Upper lobe of left lung (tissue), 6 donors: Measurements from ENCODE around the gene MAP4K2. TPM values are rescaled to one million over a fixed set of nuclear protein-coding genes. Genes with fewer than 3 reads are reported as not detected.

ENCODE experiments used
- ATAC-seq, 2 donors: fragments of 200-7000 bp; cut with Tn5 transposase; one replicate each; pipeline ENCODE4 v1.9.1; 2022; ENCODE audit warnings: mild to moderate bottlenecking in 2 of 2, moderate library complexity in 2 of 2; ENCODE audit not compliant: low FRiP score in 2 of 2
- DNase-seq, 2 donors: peaks; one replicate each; pipeline ENCODE4 v3.0.0-alpha.2; 2019 to 2020
- H3K27ac ChIP-seq, 4 donors: fragments of 200-600 bp; sonication (generic); one replicate each; pipeline ENCODE4 v1.5.1; 2016 to 2019
- H3K27me3 ChIP-seq, 4 donors: fragments of 200-600 bp; sonication (generic); one replicate each; pipeline ENCODE4 v1.5.1; 2017 to 2019
- H3K36me3 ChIP-seq, 4 donors: fragments of 200-600 bp; sonication (generic); one replicate each; pipeline ENCODE4 v1.5.1; 2016 to 2019
- H3K4me1 ChIP-seq, 4 donors: fragments of 200-600 bp; sonication (generic); one replicate each; pipeline ENCODE4 v1.5.1; 2018 to 2019
- H3K4me3 ChIP-seq, 4 donors: fragments of 200-600 bp; sonication (generic); one replicate each; pipeline ENCODE4 v1.5.1; 2017 to 2019; ENCODE audit warnings: mild to moderate bottlenecking in 2 of 4, moderate library complexity in 1 of 4
- H3K9me3 ChIP-seq, 4 donors: fragments of 200-600 bp; sonication (generic); one replicate each; pipeline ENCODE4 v1.5.1; 2018 to 2019
- EP300 ChIP-seq, 4 donors: sonication (generic); formaldehyde crosslinking; IDR thresholded peaks; one replicate each; pipeline ENCODE4 v1.5.1; 2017; ENCODE audit warnings: antibody characterized with exemption in 4 of 4, control low read depth in 2 of 4
- POLR2A ChIP-seq, 4 donors: fragments of 450-650 bp; IDR thresholded peaks; one replicate each; pipeline ENCODE4 v1.5.1; 2016 to 2017; ENCODE audit warnings: antibody characterized with exemption in 4 of 4, mild to moderate bottlenecking in 2 of 4
- POLR2AphosphoS5 ChIP-seq, 2 donors: sonication (generic); formaldehyde crosslinking; IDR thresholded peaks; one replicate each; pipeline ENCODE4 v1.5.1; 2017; ENCODE audit warnings: antibody characterized with exemption in 2 of 2
- WGBS, 2 donors: methylation state at CpG; one replicate each; pipeline ENCODE4 v1.1.5; 2017 to 2018; 5-methylcytosine and 5-hydroxymethylcytosine counted together
- total RNA-seq, 6 donors: library from RNA; depleted of rRNA in 4 of 6; stranded (reverse); fragments of >200 nt in 4 of 6; gene quantifications; one replicate each; pipeline versions ENCODE4 v1.1.0 to v1.2.1, GENCODE V29; 2016 to 2021
- TF ChIP-seq, protein P1 (sequence below), 6 experiments: fragments of 450-650 bp in 4 of 6; fragments of 200-600 bp in 2 of 6; sonication (generic) in 2 of 6; IDR thresholded peaks; one replicate each; pipeline ENCODE4 v1.5.1; 2016 to 2019; ENCODE audit warnings: antibody characterized with exemption in 6 of 6
- donor health status: DM: no; HTN: no; CAD: no; lungs with moderate emphysema.
- donor health status: DM: no; HTN: yes; CAD: no; lungs with severe emphysema.

The MAP4K2 gene
- total RNA-seq, 6 donors from 2014 or later, result 19.0 to 84.7 (median 29.2) TPM

DNA sequence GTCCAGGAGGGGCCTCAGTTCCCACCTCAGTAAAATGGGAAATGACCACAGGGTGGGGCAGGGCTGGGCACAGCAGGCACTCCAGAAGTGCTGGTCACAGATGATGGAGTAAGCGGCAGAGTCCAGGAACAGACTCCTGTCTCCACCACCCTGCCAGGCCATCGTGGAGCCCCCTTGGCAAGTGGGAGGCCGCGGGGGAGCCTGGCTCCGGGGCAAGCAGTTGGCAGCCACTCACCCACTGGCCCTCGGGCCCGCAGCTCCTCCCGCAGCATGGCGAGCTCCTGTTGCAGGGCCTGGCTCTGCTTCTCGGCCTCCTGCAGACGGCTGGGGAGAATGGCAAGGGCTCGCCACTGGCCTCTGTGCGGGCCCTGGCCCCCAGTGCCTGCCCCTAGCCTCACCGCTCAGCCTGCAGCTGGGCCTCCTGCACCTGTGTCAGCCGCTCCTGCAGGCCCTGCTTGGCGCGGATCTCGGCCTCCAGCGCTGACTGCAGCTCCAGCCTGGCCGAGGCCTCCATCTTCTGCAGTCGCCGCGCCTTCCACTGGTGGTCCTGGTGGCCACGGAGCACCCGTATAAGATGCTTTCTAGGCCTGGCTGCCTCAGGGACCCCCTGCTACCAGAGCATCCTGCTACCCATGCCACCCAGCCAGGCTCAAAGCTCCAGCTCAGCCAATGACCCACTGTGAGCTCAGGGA, 31.2 kb upstream of the MAP4K2 start:
- no peak for TF ChIP-seq POLR2AphosphoS5 (IDR thresholded peaks at IDR 0.05)
- TF ChIP-seq EP300 (IDR thresholded peaks at IDR 0.05), result no peak
- TF ChIP-seq POLR2A (IDR thresholded peaks at IDR 0.05), result no peak
- peak in 1 of 2 donors; percentile 82 for DNase-seq
- no peak overlapping the region for H3K27ac ChIP-seq

DNA sequence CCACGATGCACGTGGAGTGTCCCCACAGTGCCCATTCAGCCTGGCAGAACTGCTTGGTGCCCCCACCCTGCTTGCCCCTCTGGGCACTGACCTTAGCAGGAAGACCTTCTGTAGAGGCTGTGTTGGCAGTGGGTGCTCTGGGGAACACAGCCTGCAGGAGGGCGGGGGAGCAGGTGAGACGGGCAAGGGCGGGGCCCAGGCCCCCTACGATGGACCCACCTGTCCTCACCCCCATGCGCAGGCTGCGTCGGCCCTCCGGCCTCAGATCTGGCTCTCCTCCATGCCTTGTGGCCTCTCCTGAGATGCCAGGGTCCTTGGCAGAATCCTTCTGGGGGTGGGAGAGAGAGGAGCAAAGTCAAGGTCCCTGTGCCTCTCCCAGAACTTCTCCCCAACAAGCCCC, 30.5 kb upstream of the MAP4K2 start:
- no peak for TF ChIP-seq POLR2AphosphoS5 (IDR thresholded peaks at IDR 0.05)
- no peak for TF ChIP-seq EP300 (IDR thresholded peaks at IDR 0.05)
- no peak for TF ChIP-seq POLR2A (IDR thresholded peaks at IDR 0.05)
- TF ChIP-seq, protein P1, sequence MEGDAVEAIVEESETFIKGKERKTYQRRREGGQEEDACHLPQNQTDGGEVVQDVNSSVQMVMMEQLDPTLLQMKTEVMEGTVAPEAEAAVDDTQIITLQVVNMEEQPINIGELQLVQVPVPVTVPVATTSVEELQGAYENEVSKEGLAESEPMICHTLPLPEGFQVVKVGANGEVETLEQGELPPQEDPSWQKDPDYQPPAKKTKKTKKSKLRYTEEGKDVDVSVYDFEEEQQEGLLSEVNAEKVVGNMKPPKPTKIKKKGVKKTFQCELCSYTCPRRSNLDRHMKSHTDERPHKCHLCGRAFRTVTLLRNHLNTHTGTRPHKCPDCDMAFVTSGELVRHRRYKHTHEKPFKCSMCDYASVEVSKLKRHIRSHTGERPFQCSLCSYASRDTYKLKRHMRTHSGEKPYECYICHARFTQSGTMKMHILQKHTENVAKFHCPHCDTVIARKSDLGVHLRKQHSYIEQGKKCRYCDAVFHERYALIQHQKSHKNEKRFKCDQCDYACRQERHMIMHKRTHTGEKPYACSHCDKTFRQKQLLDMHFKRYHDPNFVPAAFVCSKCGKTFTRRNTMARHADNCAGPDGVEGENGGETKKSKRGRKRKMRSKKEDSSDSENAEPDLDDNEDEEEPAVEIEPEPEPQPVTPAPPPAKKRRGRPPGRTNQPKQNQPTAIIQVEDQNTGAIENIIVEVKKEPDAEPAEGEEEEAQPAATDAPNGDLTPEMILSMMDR (IDR thresholded peaks at IDR 0.05), result no peak
- no peaks in the 10 kb centered on the region for H3K27me3 ChIP-seq
- H3K27ac ChIP-seq, result no peak overlapping the region
- H3K4me1 ChIP-seq, result peaks cover 0 to 3% (median 0%) of the 10 kb centered on the region in 4 donors
- no peaks in the 10 kb centered on the region for H3K9me3 ChIP-seq
- WGBS, 2 donors, result 90 to 100% methylated on average over 2 to 10 of the region's 10 CpGs
- peaks cover 2 to 64% (median 41%) of the 10 kb centered on the region in 4 donors for H3K36me3 ChIP-seq
- no peak for ATAC-seq
- H3K4me3 ChIP-seq, result no peak overlapping the region
- DNase-seq, result peak in 1 of 2 donors; percentile 76

More for the DNA sequence above, 31.2 kb upstream of the MAP4K2 start:
- Histone ChIP-seq H3K27me3 (no peaks in the 10 kb centered on the region), H3K36me3 (peaks cover 2 to 69% (median 42%) of the 10 kb centered on the region in 4 donors), H3K4me3 (no peak overlapping the region), H3K9me3 (no peaks in the 10 kb centered on the region), H3K4me1 (peaks cover 0 to 3% (median 0%) of the 10 kb centered on the region in 4 donors)
- no peak for ATAC-seq
- 87 to 94% methylated on average over 16 of the region's 25 CpGs for WGBS, 2 donors

DNA sequence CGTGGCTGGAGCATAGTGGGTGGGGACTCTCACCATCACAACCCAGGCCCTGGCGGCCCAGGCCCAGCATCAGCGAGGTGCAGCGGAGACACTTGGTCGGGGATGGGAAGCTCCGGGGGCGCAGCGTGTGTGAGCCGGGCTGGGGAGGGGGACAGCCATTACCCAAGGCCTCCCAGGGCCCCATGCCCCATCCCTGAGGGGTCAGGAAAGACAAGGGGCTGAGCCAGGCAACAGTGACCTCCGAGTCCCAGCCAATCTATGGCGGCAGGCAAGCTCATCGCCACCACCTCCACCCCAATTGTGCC, 30.1 kb upstream of the MAP4K2 start:
- WGBS, 2 donors, result 86% methylated on average over 11 of the region's 12 CpGs; no CpG with 5 or more reads in 1 of the 2 donors
- Histone ChIP-seq H3K4me1 (peaks cover 0 to 3% (median 0%) of the 10 kb centered on the region in 4 donors), H3K4me3 (no peak overlapping the region), H3K36me3 (peaks cover 2 to 60% (median 37%) of the 10 kb centered on the region in 4 donors), H3K27me3 (no peaks in the 10 kb centered on the region), H3K9me3 (no peaks in the 10 kb centered on the region), H3K27ac (no peak overlapping the region)
- ATAC-seq, result no peak
- TF ChIP-seq EP300 (IDR thresholded peaks at IDR 0.05) (no peak), POLR2AphosphoS5 (IDR thresholded peaks at IDR 0.05) (no peak), POLR2A (IDR thresholded peaks at IDR 0.05) (no peak)
- TF ChIP-seq, protein P1 (IDR thresholded peaks at IDR 0.05), result no peak
- DNase-seq, result peak in 1 of 2 donors; percentile 74

DNA sequence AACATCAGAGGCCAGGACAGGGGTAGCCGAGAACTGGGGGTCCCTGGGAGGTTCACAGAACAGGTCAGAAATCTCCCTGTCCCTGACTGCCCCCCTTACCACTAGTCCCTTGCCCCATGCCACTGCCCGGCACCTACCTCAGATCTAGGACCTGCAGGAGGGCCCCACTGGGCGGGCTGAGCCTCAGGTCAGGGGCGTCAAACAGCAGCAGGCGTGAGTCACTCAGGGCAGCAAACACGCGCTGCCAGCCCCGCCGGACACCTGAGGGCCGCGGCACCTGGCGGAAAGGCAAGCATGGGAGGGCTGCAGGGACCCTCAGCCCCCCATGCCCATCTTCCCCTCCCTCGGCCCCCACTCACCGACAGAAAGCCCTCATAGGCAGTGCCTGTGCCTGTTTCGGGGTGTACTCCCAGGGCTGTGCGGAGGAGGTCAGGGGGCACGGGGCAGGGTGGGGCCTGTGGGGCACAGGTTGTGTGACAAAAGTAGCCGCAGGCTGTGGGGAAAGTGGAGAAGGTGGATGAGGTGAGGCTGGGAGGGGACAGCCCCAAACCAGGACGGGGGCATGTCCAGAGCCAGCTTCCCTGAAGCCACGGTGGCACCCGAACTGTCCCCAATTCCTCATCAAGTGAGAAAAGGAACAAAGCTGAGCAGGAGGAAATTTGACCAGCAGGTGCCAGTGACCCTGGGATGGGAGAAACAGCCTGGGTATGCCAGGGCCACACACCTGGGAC, 29.6 kb upstream of the MAP4K2 start:
- H3K27me3 ChIP-seq, result no peaks in the 10 kb centered on the region
- no peaks in the 10 kb centered on the region for H3K9me3 ChIP-seq
- no peak overlapping the region for H3K4me3 ChIP-seq
- ATAC-seq (no peak), DNase-seq (peak in 1 of 2 donors; percentile 62)
- peaks cover 0 to 3% (median 0%) of the 10 kb centered on the region in 4 donors for H3K4me1 ChIP-seq
- peaks cover 2 to 55% (median 33%) of the 10 kb centered on the region in 4 donors for H3K36me3 ChIP-seq
- TF ChIP-seq, protein P1 (IDR thresholded peaks at IDR 0.05), result no peak
- TF ChIP-seq EP300 (IDR thresholded peaks at IDR 0.05), result no peak
- no peak for TF ChIP-seq POLR2A (IDR thresholded peaks at IDR 0.05)
- no peak overlapping the region for H3K27ac ChIP-seq
- 94 to 97% methylated on average over 10 to 21 of the region's 21 CpGs for WGBS, 2 donors

DNA sequence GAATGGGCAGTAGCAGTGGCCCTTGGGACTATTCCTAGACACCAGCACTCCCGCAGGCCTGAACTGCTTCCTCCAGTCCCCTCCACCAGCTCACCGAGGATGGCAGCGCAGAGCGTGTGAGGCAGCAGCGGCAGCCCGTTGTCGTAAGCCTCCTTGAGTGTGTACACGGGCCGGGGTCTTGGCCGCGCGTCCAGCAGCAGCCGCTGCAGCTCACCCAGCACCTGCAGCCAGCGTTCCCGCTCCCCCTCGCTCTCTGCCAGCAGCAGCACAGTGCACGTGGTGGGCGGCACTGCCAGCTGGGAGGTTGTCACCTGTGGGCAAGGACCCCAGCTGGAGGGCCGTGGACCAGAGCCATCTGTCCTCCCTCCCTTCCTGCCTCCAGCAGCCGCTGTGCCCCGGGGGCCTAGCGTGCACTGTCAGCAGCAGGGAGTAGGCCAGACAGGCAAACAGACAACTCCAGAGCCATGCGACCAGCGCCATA, 28.4 kb upstream of the MAP4K2 start:
- H3K4me1 ChIP-seq, result peaks cover 0 to 3% (median 0%) of the 10 kb centered on the region in 4 donors
- no peaks in the 10 kb centered on the region for H3K9me3 ChIP-seq
- TF ChIP-seq POLR2A (IDR thresholded peaks at IDR 0.05) (no peak), POLR2AphosphoS5 (IDR thresholded peaks at IDR 0.05) (no peak)
- ATAC-seq (no peak), DNase-seq (peak in 1 of 2 donors; percentile 82)
- H3K4me3 ChIP-seq, result no peak overlapping the region
- H3K27ac ChIP-seq, result no peak overlapping the region
- 83 to 90% methylated on average over 5 to 8 of the region's 24 CpGs for WGBS, 2 donors
- H3K27me3 ChIP-seq, result no peaks in the 10 kb centered on the region
- H3K36me3 ChIP-seq, result peaks cover 2 to 64% (median 31%) of the 10 kb centered on the region in 4 donors
